D721Med (cell line): ENCODE results near the gene SLC17A9.

Experiments used
- DNase-seq: peaks from one replicate; pipeline ENCODE4 v3.0.0; 2011; ENCODE audit warnings: low spot score; ENCODE audit not compliant: insufficient read length
- FAIRE-seq: peaks from 2 replicates; lab custom pipeline; 2011; peaks lifted over from hg19 to GRCh38; lab: Jason Lieb, UNC
- TF ChIP-seq, protein P1 (sequence below): IDR thresholded peaks from 2 replicates; pipeline ENCODE4 v1.5.1; 2012; ENCODE audit warnings: mild to moderate bottlenecking, control low read depth; ENCODE audit not compliant: insufficient read depth; ENCODE audit errors: missing control alignments

SLC17A9 gene

DNA sequence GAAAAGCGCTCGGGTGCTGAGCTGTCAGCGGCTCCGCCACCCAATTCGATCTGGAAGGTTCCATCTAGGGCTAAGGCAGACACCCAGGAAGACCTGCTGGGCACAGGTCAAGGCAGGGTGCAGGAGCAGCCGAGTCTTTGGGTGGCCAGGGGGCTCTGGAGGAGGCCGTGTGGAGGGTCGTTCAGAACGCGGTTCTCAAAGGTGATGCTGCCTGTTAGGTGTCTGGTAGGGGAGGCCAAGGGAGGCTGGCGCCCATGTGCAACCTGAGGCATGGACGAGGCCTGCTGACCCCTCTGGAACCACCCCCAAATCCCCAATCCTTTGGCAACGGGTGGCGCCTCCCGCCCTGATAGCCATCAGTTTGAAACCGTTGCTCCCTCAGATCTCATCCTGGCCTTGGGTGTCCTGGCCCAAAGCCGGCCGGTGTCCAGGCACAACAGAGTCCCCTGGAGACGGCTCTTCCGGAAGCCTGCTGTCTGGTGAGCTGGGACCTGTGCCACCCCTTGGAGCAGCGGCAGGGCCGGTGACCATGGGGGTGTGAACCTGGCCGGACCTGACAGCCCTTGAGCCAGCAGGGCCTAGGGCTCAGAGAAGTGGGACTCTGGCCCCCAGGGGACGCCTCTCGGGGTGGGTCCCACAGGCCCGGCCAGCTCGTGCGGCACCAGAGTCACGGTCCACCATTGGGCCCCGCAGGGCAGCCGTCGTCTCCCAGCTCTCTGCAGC lies 10.5 kb downstream of the SLC17A9 start:
- DNase-seq (no peak), FAIRE-seq (no peak)
- TF ChIP-seq, protein P1, sequence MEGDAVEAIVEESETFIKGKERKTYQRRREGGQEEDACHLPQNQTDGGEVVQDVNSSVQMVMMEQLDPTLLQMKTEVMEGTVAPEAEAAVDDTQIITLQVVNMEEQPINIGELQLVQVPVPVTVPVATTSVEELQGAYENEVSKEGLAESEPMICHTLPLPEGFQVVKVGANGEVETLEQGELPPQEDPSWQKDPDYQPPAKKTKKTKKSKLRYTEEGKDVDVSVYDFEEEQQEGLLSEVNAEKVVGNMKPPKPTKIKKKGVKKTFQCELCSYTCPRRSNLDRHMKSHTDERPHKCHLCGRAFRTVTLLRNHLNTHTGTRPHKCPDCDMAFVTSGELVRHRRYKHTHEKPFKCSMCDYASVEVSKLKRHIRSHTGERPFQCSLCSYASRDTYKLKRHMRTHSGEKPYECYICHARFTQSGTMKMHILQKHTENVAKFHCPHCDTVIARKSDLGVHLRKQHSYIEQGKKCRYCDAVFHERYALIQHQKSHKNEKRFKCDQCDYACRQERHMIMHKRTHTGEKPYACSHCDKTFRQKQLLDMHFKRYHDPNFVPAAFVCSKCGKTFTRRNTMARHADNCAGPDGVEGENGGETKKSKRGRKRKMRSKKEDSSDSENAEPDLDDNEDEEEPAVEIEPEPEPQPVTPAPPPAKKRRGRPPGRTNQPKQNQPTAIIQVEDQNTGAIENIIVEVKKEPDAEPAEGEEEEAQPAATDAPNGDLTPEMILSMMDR = no peak

DNA sequence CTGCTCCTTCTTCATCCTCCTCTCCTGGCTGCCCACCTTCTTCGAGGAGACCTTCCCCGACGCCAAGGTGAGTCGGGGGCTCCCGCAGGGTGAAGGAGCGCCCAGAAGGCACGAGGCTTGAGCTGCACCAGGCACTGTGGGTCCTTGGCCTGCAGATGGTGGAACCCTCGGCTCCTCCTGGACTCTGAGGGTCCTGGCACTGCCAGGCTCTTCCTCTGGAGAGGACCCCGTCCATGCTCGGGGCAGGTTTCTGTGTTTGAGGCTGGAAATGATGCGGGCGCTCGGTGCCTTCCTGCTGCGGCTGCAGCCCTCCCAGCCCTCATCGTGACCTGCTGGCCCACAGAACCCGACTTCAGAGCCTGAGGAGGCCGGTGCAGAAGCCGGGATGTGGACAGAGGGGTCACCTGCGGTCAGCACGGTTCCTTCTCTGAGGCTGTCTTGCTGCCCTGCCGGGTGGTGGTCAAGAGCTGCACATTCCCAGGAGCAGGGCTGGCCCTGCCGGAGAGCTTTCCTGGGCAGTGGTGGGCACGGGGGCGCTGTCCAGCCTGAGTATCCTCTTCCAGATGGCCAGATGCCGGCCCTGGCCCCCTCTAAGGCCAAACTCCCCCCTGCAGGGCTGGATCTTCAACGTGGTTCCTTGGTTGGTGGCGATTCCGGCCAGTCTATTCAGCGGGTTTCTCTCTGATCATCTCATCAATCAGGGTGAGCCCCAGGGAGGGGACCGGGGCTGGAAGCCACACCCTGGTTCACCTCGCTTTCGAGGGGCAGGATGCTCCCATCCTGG lies 11.3 kb downstream of the SLC17A9 start:
- TF ChIP-seq, protein P1 = no peak
- FAIRE-seq (no peak), DNase-seq (no peak)

DNA sequence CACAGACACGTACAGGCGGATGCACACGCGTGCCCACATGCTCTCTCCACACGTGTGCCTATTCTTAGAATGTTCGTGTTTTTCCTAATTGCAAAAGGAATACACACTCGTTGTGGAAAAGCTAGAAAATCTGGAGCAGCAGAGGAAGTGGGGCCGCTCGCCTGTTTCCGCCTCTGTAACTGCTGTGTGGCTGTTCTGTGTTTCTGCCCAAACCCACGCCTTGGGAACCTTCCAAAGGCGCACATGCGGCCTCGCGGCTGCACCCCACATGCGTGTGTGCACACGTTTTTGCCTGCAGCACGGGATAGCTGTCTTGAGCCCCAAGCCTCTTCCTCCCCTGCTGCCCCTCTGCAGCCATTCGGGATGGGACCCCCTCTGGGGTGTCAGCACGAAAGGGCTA lies 12.2 kb downstream of the SLC17A9 start:
- FAIRE-seq = no peak
- DNase-seq = no peak

GRCh38 chr20:62965363-62965771 lies 12.9 kb downstream of the SLC17A9 start:
- no peak for DNase-seq
- TF ChIP-seq, protein P1 = no peak
- no peak for FAIRE-seq

More for the DNA sequence above, 12.2 kb downstream of the SLC17A9 start:
- TF ChIP-seq, protein P1 = no peak

- TF ChIP-seq, protein P1 = no peak
- no peak for FAIRE-seq
- no peak for DNase-seq
These were observed 14.0 kb downstream of the SLC17A9 start for GRCh38 chr20:62966212-62967148.

- TF ChIP-seq, protein P1 = no peak
- FAIRE-seq (no peak), DNase-seq (no peak)
These were observed 14.6 kb downstream of the SLC17A9 start for GRCh38 chr20:62967149-62967501.
